NCI-H82 (cell line): ENCODE data around the gene KATNA1.
A peak's percentile ranks its signal among the peaks of the same experiment; 100 is the strongest.

Experiments
- DNase-seq: peaks from one replicate; lab custom pipeline; 2025; lab: John Stamatoyannopoulos, UW

KATNA1 gene

DNA sequence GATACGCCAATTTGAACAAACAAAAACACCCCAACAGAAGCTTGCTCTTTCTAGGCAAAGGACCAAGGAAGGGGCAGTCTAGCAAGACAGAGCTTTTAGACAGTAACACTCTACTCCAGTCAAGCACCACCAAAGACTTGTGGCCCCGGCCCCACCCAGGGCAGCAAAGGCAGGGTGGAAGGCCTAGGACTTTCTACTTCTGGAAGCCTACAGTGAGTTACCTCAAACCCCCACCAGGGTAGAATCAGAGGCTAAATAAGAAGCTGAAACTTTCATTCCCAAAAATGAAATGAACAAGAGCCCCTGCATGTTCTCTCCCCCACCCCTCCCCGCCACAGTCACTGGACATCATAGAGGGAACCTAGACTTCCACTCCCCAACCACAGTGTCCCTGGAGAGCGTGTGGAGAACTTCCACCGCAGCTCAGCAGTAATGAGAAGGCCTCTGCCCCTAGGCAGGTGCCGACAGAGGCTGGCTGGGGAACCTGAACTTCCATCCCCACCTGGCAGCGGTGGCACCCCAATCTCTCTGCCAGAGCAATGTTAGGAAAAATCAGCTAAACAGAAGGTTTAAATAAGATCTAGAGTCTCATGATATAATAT lies 40.0 kb downstream of the KATNA1 start:
- no peak for DNase-seq

DNA sequence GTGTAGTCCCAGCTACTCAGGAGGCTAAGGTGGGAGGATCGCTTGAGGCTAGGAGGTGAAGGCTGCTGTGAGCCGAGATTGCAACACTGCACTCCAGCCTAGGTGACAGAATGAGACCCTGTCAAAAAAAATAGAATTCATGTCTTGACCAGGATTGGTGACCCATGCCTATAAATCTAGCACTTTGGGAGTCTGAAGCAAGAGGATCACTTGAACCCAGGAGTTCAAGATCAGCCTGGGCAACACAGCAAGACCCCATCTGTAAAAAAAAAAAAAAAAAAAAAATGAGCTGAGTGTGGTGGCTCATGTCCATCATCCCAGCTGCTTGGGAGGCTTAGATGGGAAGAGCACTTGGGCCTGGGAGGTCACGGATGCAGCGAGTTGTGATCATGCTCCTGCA lies 48.0 kb downstream of the KATNA1 start:
- DNase-seq: no peak

DNA sequence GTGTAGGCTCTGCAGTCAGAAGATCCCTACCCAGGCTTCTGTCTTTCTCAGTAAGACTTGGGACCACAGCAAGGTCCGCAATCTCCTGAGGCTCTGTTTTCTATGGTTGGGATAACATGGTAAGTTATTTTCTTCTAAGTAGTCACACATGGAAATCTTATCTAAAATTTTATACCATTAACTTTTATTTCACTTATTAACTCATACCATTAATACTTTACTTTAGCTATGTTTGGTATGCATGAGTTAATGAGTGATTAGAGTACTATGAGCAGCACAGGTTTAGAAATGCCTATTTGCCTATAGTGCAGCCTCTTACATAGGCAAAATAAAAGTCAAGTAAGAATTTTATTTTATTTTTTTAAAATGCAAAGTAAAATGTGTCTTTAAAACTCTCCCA lies 55.1 kb downstream of the KATNA1 start:
- no peak for DNase-seq

DNA sequence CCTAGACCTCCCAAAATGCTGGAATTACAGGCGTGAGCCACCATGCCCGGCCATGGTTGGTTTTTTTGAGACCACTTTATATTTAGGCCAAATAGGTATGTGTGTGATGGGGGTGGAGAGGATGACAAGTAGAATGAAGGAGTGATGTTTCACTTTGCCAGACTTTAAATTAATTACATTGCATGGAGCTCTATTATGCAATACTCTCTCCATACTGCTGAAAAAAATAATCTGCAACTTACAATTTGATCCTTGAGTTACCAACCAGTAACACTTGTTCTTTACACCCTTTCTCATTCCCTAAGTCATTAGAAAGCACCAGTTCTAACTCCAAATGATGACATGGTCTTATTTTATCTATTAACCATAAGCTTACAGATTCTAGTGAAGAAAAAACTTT lies 55.5 kb downstream of the KATNA1 start:
- no peak for DNase-seq

DNA sequence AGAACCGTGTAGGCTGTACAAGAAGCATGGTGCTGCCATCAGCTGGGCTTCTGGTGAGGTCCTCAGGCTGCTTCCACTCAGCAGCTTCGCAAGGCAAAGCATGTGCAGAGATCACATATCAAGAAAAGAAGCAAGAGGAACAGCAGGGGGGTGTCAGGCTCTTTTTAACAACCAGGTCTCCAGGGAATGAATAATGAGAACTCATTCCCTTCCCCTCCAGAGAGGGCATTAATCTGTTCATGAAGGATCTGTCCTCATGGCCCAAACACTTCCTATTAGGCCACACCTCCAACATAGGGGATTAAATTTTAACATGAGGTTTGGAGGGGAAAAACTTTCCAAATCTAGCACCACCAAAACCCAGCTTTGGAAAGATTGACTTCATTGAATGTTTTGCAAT lies 62.4 kb downstream of the KATNA1 start:
- peak; percentile 67 for DNase-seq

DNA sequence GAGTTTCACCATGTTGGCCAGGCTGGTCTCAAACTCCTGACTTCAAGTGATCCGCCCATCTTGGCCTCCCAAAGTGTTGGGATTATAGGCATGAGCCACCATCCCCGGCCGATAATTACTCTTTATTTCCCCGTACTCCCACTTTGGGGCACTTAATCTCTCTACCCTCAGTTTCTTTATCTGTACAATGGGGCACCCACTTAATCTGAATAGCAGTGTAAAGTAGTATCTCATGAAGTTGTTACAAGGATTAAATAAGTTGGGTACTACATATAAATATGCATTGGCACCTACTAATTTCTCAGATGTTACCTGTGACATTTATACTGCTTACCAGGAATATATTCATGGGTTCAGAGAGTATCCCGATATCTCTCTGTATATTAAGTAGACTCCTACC lies 67.2 kb downstream of the KATNA1 start:
- DNase-seq: no peak

DNA sequence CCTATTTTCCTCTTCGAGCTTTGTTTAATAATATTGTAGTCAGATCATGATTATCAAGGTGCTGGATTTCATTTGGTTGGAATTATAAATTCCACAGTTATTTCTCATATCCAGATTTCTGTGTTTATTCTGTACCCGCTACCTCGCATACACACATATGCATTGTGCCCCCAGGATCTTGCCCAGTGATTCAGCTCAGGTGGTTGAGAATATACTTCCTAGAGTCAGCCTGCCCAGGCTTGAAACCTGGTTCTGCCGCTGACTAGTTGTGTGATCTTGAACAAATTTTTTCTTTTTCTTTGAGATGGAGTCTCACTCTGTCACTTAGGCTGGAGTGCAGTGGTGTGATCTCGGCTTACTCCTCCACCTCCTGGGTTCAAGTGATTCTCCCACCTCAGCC lies 67.6 kb downstream of the KATNA1 start:
- no peak for DNase-seq

DNA sequence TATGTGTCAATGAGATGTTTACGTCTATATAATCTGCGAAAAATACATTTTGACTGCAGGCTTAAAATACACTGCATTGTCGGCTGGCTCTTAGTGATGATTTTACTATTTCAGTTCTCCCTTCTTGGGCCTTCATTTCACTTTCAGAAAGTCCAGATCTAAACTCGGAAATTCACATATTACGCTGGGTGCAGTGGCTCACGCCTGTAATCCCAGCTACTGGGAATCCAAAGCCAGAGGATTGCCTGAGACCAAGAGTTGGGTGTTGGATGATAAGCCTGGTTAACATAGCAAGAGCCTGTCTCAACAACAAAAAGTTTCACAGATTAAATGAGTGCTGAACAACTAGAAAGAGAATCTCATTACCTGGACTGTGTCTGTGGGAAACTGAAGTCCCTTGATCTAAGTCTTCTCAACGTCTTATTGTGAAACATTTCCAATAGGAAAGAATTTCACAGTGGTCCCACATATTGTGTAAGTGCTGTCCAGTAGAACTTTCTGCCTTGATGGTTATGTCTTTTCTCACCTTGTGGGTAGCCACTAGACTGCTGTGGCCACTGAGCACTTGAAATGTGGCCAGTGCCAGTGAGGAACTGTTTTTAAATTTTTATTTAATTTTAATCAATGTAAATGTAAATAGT lies 80.4 kb downstream of the KATNA1 start:
- no peak for DNase-seq

DNA sequence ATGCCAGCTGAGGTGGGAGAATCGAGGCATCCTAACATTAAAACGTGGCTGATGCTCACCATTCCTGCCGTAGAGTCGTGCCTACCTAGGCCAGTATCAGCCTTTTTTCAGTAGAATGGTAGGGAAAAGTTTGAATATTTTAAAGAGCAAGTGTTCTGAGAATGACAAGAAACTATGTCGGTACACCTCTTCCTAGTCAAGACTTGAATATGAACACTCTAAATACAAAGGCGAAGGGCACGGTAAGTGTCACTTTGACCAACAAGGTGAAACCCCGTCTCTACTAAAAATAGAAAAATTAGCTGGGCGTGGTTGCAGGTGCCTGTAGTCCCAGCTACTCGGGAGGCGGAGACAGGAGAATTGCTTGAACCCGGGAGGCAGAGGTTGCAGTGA lies 81.3 kb downstream of the KATNA1 start:
- no peak for DNase-seq

DNA sequence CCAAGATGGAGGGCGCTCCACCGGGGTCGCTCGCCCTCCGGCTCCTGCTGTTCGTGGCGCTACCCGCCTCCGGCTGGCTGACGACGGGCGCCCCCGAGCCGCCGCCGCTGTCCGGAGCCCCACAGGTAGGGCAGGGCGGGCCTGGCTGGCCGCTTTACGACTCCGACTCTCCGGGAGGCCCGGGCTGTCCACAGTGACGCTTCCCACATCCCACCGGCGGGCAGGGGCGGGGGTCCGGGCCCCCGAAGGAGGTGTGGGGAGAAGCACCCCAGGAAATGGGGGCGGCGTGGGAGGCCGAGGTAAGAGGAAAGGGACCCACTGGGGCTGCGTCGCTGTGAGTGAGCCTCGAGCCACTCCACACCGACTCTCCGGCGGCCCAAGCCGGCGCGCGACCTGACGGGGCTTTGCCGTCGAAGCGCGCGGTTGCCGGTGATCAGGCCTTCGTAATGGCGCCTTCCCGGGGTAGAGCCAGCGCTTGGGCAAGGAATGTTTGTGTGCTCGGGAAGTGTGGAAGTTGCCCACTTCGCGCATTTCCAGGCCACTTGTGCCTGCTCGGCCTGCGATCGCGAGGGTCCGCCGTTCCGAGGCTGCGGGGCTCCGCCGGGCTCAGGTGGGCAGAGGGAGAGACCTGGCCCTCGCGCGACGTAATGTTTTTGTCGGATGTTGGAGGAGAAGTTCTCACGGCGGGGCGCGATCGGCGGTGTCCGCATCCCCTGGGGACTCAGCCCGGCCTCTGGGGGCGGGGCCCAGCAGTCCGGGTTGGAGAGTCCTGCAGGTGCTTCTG lies 81.9 kb downstream of the KATNA1 start:
- peak; percentile 68 for DNase-seq

DNA sequence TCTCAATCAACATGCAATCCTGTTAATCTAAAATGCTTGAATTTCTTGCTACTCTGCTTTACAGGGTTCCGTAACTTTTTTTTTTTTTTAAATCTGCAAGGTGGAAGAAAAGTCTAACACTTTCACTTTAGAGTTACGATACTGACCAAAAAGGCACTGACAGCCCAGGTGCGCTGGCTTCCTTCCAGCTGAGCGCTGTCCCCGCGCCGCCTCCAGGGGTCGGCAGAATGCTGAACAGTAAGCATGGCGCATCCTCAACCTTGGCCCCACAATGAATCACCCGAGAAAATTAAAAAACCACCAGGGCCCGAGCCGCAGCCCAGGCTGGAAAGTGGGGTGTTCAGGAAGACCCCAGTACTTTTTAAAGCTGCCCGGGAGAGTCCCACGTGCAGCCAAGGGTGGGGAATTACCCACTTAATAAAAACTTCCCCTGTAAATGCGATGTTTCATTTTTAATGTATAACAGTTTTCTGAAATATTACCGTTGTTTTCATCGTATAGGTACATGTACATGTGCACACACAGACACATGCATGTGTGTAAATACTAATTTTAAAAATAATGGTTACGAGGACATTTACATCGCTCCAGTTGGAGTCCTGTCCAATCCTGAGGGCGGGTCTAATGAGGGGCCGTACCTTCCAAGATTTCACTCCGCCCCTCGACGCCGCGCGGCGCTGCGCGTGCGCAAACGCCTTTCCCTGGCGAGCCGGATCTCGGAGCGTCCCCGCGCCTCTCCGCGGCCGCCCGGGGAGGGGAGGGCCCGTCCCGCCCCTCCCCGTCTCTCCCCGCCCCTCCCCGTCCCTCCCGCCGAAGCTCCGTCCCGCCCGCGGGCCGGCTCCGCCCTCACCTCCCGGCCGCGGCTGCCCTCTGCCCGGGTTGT lies 82.7 kb downstream of the KATNA1 start, which contains the start of gene GINM1:
Gene GINM1 (plus strand): TSS at position 849 of the 883 bp plus-strand sequence. CDS start 40 bp downstream, outside the sequence.
- DNase-seq: peak; percentile 96

DNA sequence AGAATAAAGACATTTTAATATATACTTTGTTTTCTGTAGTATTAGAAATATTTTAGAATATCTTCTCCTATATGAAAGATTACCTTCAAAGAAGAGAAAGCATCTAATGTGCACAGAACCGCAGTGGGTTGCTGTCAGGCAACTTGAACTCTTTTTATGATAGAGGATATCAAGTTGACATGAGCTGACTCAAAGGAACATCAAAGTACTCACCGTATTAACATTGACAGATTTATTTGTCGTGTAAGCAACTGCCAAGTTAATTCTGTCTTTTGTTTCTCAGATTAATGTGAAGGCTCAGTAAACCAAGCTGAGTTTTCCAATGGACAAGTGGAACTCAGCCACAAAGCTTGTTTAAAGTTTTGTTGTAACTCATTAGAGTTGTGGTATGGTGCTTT lies 84.6 kb downstream of the KATNA1 start:
- peak; percentile 7 for DNase-seq

DNA sequence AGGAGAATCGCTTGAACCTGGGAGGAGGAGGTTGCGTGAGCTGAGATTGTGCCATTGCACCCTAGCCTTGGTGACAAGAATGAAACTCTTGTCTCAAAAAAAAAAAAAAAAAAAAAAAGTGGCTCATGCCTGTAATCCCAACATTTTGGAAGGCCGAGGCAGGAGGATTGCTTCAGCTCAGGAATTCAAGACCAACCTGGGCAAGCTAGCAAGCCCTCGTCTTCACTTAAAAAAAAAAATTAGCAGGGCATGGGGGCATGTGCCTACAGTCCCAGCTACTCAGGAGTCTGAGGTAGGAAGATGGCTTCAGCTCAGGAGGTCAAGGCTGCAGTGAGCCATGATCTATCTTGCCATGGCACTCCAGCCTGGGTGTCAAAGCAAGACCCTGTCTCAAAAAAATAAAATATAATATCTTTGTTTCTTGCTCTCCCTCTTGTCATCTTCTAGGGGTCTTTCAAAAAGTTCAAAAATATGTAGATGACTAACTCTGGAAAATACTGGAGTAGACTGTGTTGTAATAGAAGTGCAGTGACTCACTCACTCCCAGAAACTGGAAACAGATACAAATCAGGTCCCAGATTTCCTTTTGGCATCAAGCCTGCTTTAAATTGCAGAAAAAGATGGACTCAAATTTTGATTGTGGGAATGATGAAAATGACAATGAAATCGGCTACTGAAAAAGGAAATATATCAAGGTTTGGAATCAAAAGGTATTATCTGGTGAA lies 85.1 kb downstream of the KATNA1 start:
- no peak for DNase-seq

DNA sequence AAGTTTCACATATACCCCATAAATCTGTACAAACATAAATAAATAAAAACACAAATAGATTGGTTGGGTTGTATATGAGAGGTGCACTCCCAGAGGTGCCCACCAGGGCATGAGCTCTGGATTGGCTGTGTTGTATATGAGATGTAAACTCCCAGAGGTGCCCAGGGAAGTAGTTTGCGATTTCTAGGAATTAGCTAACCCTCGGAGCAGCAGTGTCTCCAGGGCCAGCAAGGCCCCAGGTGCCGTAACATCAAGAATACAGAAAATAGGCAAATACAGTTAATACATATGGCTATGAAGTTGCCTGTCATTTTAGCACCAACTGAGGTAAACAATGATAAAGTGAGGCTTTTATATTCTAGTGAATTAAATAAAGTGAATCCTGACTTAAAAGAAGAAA lies 87.8 kb downstream of the KATNA1 start:
- peak; percentile 59 for DNase-seq

DNA sequence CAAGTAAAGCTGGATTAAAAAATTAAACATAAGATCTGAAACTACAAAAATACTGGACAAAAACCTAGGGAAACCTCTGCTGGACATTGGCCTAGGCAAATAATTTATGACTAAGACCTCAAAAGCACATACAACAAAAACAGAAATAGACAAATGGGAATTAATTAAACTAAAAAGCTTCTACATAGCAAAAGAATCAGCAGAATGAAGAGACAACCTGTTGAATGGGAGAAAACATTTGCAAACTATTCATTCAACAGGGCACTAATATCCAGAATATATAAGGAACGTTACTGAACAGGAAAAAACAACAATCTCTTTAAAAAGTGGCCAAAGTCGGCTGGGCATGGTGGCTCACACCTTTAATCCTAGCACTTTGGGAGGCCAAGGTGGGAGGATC lies 89.1 kb downstream of the KATNA1 start:
- DNase-seq: no peak

DNA sequence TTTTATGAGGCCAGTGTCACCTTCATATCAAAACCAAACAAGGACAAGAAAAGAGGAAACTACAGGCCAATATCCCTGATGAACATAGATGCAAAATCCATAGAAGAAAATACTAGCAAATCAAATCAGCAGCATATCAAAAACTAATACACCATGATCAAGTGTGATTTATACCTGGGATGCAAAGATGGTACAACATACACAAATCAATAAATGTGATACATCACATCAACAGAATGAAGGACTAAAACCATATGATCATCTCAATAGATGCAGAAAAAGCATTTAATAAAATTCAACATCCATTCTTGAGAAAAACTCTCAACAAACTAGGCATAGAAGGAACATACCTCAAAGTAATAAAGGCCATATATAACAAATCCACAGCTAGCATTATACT lies 90.5 kb downstream of the KATNA1 start:
- DNase-seq: no peak

DNA sequence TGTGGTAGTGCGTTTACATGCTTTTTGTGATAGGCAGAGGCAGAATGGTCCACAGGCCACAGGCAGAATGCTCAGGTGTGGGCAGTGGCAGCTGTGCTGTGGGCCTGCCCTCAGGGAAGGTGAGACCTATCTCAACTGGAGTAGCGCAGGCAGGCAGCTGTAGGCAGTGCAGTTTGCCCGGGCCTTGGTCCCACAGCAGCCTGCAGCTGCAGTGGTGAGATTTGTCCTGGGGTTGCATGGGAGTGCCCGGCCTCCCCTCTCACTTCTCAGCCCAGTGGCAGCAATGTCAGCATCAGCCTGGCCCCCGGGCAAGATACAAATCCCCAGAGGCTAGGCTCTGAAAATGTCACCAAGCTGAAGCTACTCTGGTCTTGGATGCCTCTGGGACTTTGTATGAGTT lies 96.6 kb downstream of the KATNA1 start:
- DNase-seq: no peak

DNA sequence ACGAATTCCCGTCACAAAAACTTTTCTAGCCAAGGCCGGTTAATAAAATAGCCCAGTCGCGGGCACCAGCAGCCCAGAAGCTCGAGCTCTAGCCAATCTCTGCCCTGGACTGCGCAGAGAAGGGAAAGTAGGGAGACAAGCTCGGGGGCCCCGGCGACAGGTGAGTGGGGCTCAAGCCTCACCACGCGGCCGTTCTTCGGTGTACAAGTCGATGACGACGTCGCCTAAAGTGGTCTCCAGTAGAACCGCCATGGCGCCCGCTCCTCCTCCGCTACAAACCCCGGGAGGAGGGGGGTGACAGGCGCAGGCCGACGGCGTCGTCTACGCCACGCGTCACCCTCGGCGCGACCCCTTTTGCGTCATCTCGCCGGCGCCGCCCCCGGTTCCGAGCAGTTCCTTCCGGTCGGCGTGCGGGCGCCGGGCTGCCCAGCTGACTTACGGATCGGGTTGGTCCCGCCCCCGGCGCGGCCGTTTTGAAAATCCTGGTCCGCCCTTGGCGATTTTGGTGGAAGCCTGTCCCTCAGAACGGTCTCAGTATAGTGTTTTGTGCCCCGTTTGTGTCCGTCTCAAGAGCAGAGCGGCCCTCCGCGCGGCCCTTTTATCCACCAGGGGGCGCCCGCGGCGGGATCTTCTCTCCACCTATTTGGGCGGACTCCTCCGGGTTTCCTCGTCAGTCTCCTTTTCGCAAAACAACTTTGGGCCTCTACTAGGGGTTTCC lies 102.6 kb downstream of the KATNA1 start, which contains the start of gene PPIL4:
Gene PPIL4 (minus strand): TSS at position 290 of the 718 bp plus-strand sequence. CDS start 38 bp downstream, at position 252.
- DNase-seq: peak; percentile 96

DNA sequence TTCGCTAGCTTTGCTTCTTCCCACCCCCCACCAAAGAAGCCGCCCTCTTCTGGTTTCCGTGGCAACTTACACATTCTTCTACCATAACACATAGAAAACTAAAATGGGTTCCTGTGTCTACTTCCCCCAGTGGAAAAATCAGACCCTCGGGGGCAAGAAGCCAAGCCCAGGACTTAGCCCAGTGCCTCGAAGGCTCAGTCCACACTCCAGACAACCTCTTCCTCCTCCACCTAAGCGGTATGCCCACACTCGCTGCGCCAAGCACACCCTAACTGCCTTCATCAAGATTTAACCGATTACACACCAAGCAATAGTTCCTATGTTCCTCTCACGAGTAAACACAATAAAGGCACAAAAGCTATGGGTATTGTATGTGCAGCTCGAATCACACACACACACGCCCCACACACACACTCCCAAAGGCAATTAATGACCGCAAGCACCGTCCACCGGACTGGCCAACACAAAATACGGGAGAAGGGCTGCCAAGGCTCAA lies 103.2 kb downstream of the KATNA1 start:
- DNase-seq: peak; percentile 39
